ENCODE results near the gene ARFRP1. TPM values are rescaled to one million over a fixed set of nuclear protein-coding genes. Genes with fewer than 3 reads are reported as not detected.

The ARFRP1 gene
- total and polyA plus RNA-seq, 2 of the 13 experiments (the other 11 are each of a cell fraction or from before 2014, with no cell fraction given): 32.0 to 51.1 TPM

GRCh38 chr20:63664861-63665594 lies 42.7 kb downstream of the ARFRP1 start:
- H3K27ac ChIP-seq (ENCODE audit: extremely low read length, insufficient read depth, low read length): no peak overlapping the region
- H4K20me1 ChIP-seq (ENCODE audit: insufficient read depth, low read length): no peaks in the 10 kb centered on the region
- no peak overlapping the region for H3K4me3 ChIP-seq (replicated peaks in 1 of 3; ENCODE audit: insufficient read depth in 1 of 3, low read depth in 2 of 3, low read length in 3 of 3)
- intact Hi-C loops (cut with micrococcal nuclease; ENCODE audit: unreplicated experiment): no loop called here
- 95% methylated on average over 18 of the region's 18 CpGs for WGBS (ENCODE audit: low lambda C conversion rate)
- peaks cover 8% of the 10 kb centered on the region for H3K4me1 ChIP-seq (ENCODE audit: insufficient read depth, low read length)
- no peak overlapping the region for H3K9ac ChIP-seq (ENCODE audit: insufficient read depth, low read depth, low read length)
- FAIRE-seq: no peak
- ATAC-seq: no peak
- no peaks in the 10 kb centered on the region for H3K9me3 ChIP-seq (ENCODE audit: low read length)
- no TSS peak for BruUV-seq (replicated peaks)
- 0 out of 2 replicates have a peak, but pooled peaks have one; percentile 57 for TF ChIP-seq IKZF1 (IDR thresholded peaks at IDR 0.05)
- no peak for TF ChIP-seq ZNF687 (CRISPR knock-in tag; IDR thresholded peaks at IDR 0.05)
- TF ChIP-seq NFYB (CRISPR knock-in tag; IDR thresholded peaks at IDR 0.05): 0 out of 2 replicates have a peak, but pooled peaks have one; percentile 15
- no peak for TF ChIP-seq NFIB (CRISPR knock-in tag; IDR thresholded peaks at IDR 0.05; ENCODE audit: borderline replicate concordance)
- H3K4me2 ChIP-seq (ENCODE audit: low read depth, low read length): no peak overlapping the region
- no peaks in the 10 kb centered on the region for H3K27me3 ChIP-seq (ENCODE audit: control insufficient read depth in 1 of 2, insufficient read depth in 2 of 2, low read length in 2 of 2)
- peaks cover 3% of the 10 kb centered on the region for H3K79me2 ChIP-seq (ENCODE audit: insufficient read depth, low read length)
- no peak overlapping the region for H2AFZ ChIP-seq (ENCODE audit: low read length)
- H3K36me3 ChIP-seq (replicated peaks in 1 of 2; ENCODE audit: control insufficient read depth in 1 of 2, insufficient read depth in 2 of 2, low read length in 2 of 2): peaks cover 41 to 68% of the 10 kb centered on the region in 2 experiments
- in situ Hi-C loops (cut with HindIII; ENCODE audit: extremely low pct_ligation_motif_present, low pct_unique_long_range_greater_than_20kb): no loop called here
- no peak for DNase-seq (ENCODE audit: low spot score)
- CTCF ChIA-PET (ENCODE audit: low intra/inter-chr PET ratio, low total read pairs): no interaction called here
- POLR2A ChIA-PET: no interaction called here
